ENCODE measurements around the gene NEK5.
"Not testable (repeated sequence)": the region's sequence is repeated elsewhere in the genome, so short reads cannot be mapped to it uniquely, and the experiment has no call there.

DNA sequence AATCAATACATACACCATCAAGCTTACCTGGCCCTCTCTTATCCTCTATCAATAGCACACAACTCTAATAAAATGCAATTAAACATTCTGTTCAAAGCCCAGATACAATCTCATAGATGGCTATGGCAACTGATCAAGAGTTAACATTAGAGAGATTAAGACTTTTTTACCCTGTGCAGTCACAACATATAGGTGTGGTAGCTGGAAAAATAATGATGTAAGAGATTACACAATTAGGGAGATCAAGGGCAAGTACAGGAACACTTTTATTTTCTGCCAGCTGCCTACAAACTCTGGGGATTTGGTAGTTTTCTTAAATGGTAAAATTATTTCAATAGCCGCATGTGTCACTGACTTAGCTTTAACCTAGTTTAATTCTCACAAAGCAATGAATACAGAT lies 42.8 kb upstream of the NEK5 start:
- TF ChIP-seq, protein P1, sequence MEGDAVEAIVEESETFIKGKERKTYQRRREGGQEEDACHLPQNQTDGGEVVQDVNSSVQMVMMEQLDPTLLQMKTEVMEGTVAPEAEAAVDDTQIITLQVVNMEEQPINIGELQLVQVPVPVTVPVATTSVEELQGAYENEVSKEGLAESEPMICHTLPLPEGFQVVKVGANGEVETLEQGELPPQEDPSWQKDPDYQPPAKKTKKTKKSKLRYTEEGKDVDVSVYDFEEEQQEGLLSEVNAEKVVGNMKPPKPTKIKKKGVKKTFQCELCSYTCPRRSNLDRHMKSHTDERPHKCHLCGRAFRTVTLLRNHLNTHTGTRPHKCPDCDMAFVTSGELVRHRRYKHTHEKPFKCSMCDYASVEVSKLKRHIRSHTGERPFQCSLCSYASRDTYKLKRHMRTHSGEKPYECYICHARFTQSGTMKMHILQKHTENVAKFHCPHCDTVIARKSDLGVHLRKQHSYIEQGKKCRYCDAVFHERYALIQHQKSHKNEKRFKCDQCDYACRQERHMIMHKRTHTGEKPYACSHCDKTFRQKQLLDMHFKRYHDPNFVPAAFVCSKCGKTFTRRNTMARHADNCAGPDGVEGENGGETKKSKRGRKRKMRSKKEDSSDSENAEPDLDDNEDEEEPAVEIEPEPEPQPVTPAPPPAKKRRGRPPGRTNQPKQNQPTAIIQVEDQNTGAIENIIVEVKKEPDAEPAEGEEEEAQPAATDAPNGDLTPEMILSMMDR (tag by site-specific recombination; IDR thresholded peaks at IDR 0.05) = not testable (repeated sequence)
- TF ChIP-seq, protein P2, sequence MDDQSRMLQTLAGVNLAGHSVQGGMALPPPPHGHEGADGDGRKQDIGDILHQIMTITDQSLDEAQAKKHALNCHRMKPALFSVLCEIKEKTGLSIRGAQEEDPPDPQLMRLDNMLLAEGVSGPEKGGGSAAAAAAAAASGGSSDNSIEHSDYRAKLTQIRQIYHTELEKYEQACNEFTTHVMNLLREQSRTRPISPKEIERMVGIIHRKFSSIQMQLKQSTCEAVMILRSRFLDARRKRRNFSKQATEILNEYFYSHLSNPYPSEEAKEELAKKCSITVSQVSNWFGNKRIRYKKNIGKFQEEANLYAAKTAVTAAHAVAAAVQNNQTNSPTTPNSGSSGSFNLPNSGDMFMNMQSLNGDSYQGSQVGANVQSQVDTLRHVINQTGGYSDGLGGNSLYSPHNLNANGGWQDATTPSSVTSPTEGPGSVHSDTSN (CRISPR knock-in tag; IDR thresholded peaks at IDR 0.05) = not testable (repeated sequence)
- not testable (repeated sequence) for TF ChIP-seq ZSCAN16, ZNF701 (tag by site-specific recombination; IDR thresholded peaks at IDR 0.05)
